Measurements from ENCODE around the gene IFIT1.

The IFIT1 gene

DNA sequence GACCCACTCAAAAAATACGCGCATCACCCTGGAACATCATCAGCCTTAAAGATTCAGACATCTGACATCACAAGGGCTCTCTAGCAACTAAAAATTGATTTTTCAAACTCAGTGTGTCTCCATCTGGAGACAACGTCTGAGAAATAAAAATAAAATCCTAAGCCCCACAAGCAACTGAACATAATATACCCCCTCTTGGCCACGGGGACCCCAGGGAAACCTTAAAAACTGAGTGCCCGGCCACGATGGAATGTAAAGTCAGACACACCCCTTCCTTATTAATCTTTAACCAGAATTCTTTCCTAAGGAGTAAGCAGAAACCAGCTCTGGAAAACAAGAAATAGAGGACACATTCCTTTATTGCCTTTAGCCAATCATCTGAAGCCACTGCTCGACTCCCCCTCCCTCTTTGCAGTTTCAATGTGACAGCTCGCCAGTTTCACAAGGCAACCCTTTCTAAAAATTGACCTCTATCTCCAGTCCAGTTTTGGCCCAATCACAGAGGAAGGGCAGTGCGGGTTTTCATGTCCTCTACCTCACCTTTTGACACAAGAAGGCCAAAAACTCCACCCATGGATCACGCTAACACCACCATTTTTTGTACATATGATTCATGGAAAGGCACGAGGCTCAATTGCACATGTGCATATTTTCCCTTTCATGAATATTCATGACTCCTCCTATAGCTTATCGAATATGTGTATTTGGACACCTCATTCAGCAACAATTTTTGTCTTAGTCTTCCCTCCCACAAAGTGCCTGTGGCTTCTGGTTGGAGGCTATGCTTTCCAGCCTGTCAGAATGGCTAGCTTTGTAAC is 40.4 kb upstream of the IFIT1 start:
- peak overlapping the region; percentile 9 to 13 for H3K4me3 ChIP-seq
- no peaks in the 10 kb centered on the region for H3K36me3 ChIP-seq
- intact Hi-C loops (cut with DNase I; ENCODE audit: low total_unique reads): no loop called here
- TF ChIP-seq, protein P1, sequence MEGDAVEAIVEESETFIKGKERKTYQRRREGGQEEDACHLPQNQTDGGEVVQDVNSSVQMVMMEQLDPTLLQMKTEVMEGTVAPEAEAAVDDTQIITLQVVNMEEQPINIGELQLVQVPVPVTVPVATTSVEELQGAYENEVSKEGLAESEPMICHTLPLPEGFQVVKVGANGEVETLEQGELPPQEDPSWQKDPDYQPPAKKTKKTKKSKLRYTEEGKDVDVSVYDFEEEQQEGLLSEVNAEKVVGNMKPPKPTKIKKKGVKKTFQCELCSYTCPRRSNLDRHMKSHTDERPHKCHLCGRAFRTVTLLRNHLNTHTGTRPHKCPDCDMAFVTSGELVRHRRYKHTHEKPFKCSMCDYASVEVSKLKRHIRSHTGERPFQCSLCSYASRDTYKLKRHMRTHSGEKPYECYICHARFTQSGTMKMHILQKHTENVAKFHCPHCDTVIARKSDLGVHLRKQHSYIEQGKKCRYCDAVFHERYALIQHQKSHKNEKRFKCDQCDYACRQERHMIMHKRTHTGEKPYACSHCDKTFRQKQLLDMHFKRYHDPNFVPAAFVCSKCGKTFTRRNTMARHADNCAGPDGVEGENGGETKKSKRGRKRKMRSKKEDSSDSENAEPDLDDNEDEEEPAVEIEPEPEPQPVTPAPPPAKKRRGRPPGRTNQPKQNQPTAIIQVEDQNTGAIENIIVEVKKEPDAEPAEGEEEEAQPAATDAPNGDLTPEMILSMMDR (IDR thresholded peaks at IDR 0.05): no peak
- DNase-seq: peak; percentile 62 to 84
- no peaks in the 10 kb centered on the region for H3K27me3 ChIP-seq
- H3K27ac ChIP-seq: peak overlapping the region; percentile 82 to 85
- peaks cover 9 to 55% (median 21%) of the 10 kb centered on the region in 4 donors for H3K4me1 ChIP-seq
- H3K9me3 ChIP-seq: no peaks in the 10 kb centered on the region

DNA sequence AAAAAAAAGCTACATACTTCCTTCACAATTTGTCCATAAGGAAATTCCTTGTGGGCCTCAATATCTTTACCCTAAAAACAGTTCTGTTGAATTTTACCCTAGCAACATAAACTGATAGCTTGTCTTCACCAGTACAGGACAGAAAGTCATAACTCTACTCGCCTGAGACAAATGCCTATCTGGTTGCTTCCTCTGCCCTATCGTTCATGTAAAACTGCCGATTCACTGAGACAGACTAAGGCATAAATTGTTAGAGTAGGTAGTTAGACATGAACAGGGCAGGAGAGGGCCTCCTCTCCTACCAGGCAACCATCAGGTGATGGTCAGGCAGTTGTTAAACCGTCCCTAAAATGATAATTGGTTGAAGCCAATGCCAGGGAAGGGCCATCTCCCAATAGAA is 39.6 kb upstream of the IFIT1 start:
- TF ChIP-seq, protein P1 (IDR thresholded peaks at IDR 0.05): no peak
- Histone ChIP-seq H3K36me3 (no peaks in the 10 kb centered on the region), H3K27me3 (no peaks in the 10 kb centered on the region), H3K4me3 (no peak overlapping the region), H3K4me1 (peaks cover 9 to 47% (median 21%) of the 10 kb centered on the region in 4 donors), H3K27ac (peak overlapping the region; percentile 82 to 85), H3K9me3 (no peaks in the 10 kb centered on the region)
- intact Hi-C loops (cut with DNase I; ENCODE audit: low total_unique reads): no loop called here
- DNase-seq: no peak

DNA sequence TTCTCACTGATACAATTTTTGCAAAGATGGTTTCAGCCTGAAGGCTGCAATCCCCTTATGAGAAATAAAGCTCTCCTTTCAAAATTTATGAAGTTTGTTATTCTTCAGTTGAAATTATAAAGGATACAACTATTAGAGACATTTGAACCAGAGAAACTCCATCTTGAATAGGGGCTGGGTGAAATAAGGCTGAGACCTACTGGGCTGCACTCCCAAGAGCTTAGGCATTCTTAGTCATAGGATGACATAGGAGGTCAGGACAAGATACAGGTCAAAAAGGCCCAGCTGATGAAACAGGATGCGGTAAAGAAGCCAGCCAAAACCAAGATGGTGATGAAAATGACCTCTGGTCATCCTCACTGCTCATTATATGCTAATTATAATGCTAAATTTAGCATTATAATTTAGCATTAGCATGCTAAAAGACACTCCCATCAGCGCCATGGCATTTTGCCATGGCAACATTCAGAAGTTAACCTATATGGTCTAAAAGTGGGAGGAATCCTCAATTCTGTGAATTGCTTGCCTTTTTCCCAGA is 37.0 kb upstream of the IFIT1 start:
- Histone ChIP-seq H3K36me3 (no peaks in the 10 kb centered on the region), H3K27me3 (no peaks in the 10 kb centered on the region), H3K27ac (no peak overlapping the region), H3K4me3 (no peak overlapping the region), H3K9me3 (no peaks in the 10 kb centered on the region), H3K4me1 (peaks cover 8 to 27% (median 18%) of the 10 kb centered on the region in 4 donors)
- no peak for DNase-seq
- TF ChIP-seq, protein P1 (IDR thresholded peaks at IDR 0.05): no peak
- intact Hi-C loops (cut with DNase I; ENCODE audit: low total_unique reads): no loop called here

DNA sequence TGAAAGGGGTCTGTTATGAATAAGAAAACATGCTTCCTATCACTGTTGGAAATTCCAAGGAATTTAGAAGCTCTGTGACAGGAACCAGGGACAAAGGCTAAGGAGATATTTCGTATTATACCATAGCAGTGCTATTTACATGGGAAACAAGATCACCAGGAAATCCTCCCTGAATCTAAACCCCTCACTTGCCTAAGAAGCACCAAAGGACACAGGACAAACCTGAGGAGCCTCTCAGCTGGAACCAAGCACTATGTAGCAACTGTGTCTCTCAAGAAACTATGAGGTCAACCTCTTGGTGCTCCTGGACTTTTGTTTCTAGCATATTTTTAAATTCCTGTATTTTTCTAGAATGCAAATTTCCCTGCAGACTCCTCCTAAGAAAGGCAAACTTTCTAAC is 35.3 kb upstream of the IFIT1 start:
- H3K36me3 ChIP-seq: no peaks in the 10 kb centered on the region
- H3K27ac ChIP-seq: no peak overlapping the region
- no peaks in the 10 kb centered on the region for H3K27me3 ChIP-seq
- no peaks in the 10 kb centered on the region for H3K9me3 ChIP-seq
- no peak for DNase-seq
- intact Hi-C loops (cut with DNase I; ENCODE audit: low total_unique reads): no loop called here
- H3K4me1 ChIP-seq: peaks cover 0 to 11% (median 3%) of the 10 kb centered on the region in 4 donors
- H3K4me3 ChIP-seq: no peak overlapping the region
- TF ChIP-seq, protein P1 (IDR thresholded peaks at IDR 0.05): no peak

DNA sequence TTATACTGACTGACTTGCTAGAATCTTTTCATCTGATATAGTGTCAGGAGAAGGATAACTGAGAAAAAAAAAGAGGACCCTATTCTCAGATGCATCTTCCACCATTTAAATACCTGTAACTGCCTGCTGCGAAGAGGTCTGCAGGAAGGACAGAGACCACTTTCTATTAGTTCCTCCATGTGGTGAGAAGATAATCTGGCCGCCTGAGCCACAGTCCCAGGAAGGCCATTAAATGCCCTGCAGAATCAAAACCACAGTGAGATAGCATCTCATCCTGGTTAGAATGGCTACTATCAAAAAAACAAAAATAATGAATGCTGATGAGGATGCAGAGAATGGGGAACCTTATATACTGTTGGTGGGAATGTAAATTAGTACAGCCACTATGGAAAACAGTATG is 34.4 kb upstream of the IFIT1 start:
- TF ChIP-seq, protein P1 (IDR thresholded peaks at IDR 0.05): no peak
- Histone ChIP-seq H3K4me3 (no peak overlapping the region), H3K4me1 (peaks cover 0 to 2% (median 0%) of the 10 kb centered on the region in 4 donors), H3K36me3 (no peaks in the 10 kb centered on the region), H3K27ac (no peak overlapping the region), H3K27me3 (no peaks in the 10 kb centered on the region), H3K9me3 (no peaks in the 10 kb centered on the region)
- DNase-seq: no peak
- intact Hi-C loops (cut with DNase I; ENCODE audit: low total_unique reads): no loop called here
